ENCODE data around the gene IVL.

Gene IVL

GRCh38 chr1:152912900-152913299, 4.6 kb downstream of the IVL start:
- Histone ChIP-seq H3K4me1 (ENCODE audit: control insufficient read depth, insufficient read depth, low read length) (no peaks in the 10 kb centered on the region), H3K4me3 (ENCODE audit: insufficient read depth, low read depth, low read length) (no peak overlapping the region), H3K27ac (ENCODE audit: insufficient read depth, low read depth, low read length, poor library complexity, severe bottlenecking) (no peak overlapping the region), H3K9me3 (ENCODE audit: control insufficient read depth, low read length) (peaks cover 10% of the 10 kb centered on the region), H3K36me3 (ENCODE audit: control insufficient read depth, insufficient read depth, low read length) (no peaks in the 10 kb centered on the region), H3K27me3 (ENCODE audit: control insufficient read depth, insufficient read depth, low read length, poor library complexity, severe bottlenecking) (no peaks in the 10 kb centered on the region)
- 43 to 56% methylated on average over 5 of the region's 5 CpGs for whole genome bisulfite sequencing, 2 experiments

GRCh38 chr1:152917794-152918193, 9.4 kb downstream of the IVL start:
- no peaks in the 10 kb centered on the region for H3K4me1 ChIP-seq (ENCODE audit: control insufficient read depth, insufficient read depth, low read length)
- no peaks in the 10 kb centered on the region for H3K27me3 ChIP-seq (ENCODE audit: control insufficient read depth, insufficient read depth, low read length, poor library complexity, severe bottlenecking)
- H3K36me3 ChIP-seq (ENCODE audit: control insufficient read depth, insufficient read depth, low read length): no peaks in the 10 kb centered on the region
- H3K9me3 ChIP-seq (ENCODE audit: control insufficient read depth, low read length): no peaks in the 10 kb centered on the region
- 20 to 27% methylated on average over 2 of the region's 3 CpGs for WGBS, 2 experiments
- no peak overlapping the region for H3K27ac ChIP-seq (ENCODE audit: insufficient read depth, low read depth, low read length, poor library complexity, severe bottlenecking)
- H3K4me3 ChIP-seq (ENCODE audit: insufficient read depth, low read depth, low read length): no peak overlapping the region

GRCh38 chr1:152919071-152919470, 10.7 kb downstream of the IVL start:
- H3K27me3 ChIP-seq (ENCODE audit: control insufficient read depth, insufficient read depth, low read length, poor library complexity, severe bottlenecking): no peaks in the 10 kb centered on the region
- peaks cover 2% of the 10 kb centered on the region for H3K9me3 ChIP-seq (ENCODE audit: control insufficient read depth, low read length)
- no peaks in the 10 kb centered on the region for H3K4me1 ChIP-seq (ENCODE audit: control insufficient read depth, insufficient read depth, low read length)
- H3K36me3 ChIP-seq (ENCODE audit: control insufficient read depth, insufficient read depth, low read length): no peaks in the 10 kb centered on the region
- H3K27ac ChIP-seq (ENCODE audit: insufficient read depth, low read depth, low read length, poor library complexity, severe bottlenecking): no peak overlapping the region
- H3K4me3 ChIP-seq (ENCODE audit: insufficient read depth, low read depth, low read length): no peak overlapping the region

GRCh38 chr1:152924191-152924590, 15.8 kb downstream of the IVL start:
- WGBS, 2 experiments: 73 to 81% methylated on average over 2 of the region's 2 CpGs

GRCh38 chr1:152926091-152926490, 17.7 kb downstream of the IVL start:
- Histone ChIP-seq H3K27me3 (ENCODE audit: control insufficient read depth, insufficient read depth, low read length, poor library complexity, severe bottlenecking) (no peaks in the 10 kb centered on the region), H3K36me3 (ENCODE audit: control insufficient read depth, insufficient read depth, low read length) (no peaks in the 10 kb centered on the region), H3K9me3 (ENCODE audit: control insufficient read depth, low read length) (peaks cover 5% of the 10 kb centered on the region), H3K4me1 (ENCODE audit: control insufficient read depth, insufficient read depth, low read length) (no peaks in the 10 kb centered on the region), H3K4me3 (ENCODE audit: insufficient read depth, low read depth, low read length) (no peak overlapping the region), H3K27ac (ENCODE audit: insufficient read depth, low read depth, low read length, poor library complexity, severe bottlenecking) (no peak overlapping the region)
- 67 to 71% methylated on average over 3 of the region's 3 CpGs for WGBS, 2 experiments

More at GRCh38 chr1:152924191-152924590, 15.8 kb downstream of the IVL start:
- Histone ChIP-seq H3K36me3 (ENCODE audit: control insufficient read depth, insufficient read depth, low read length) (no peaks in the 10 kb centered on the region), H3K9me3 (ENCODE audit: control insufficient read depth, low read length) (peaks cover 5% of the 10 kb centered on the region), H3K27ac (ENCODE audit: insufficient read depth, low read depth, low read length, poor library complexity, severe bottlenecking) (no peak overlapping the region), H3K27me3 (ENCODE audit: control insufficient read depth, insufficient read depth, low read length, poor library complexity, severe bottlenecking) (no peaks in the 10 kb centered on the region), H3K4me1 (ENCODE audit: control insufficient read depth, insufficient read depth, low read length) (no peaks in the 10 kb centered on the region), H3K4me3 (ENCODE audit: insufficient read depth, low read depth, low read length) (no peak overlapping the region)

GRCh38 chr1:152928671-152929070, 20.3 kb downstream of the IVL start:
- Histone ChIP-seq H3K9me3 (ENCODE audit: control insufficient read depth, low read length) (peaks cover 5% of the 10 kb centered on the region), H3K27ac (ENCODE audit: insufficient read depth, low read depth, low read length, poor library complexity, severe bottlenecking) (no peak overlapping the region), H3K36me3 (ENCODE audit: control insufficient read depth, insufficient read depth, low read length) (no peaks in the 10 kb centered on the region), H3K27me3 (ENCODE audit: control insufficient read depth, insufficient read depth, low read length, poor library complexity, severe bottlenecking) (no peaks in the 10 kb centered on the region), H3K4me3 (ENCODE audit: insufficient read depth, low read depth, low read length) (no peak overlapping the region), H3K4me1 (ENCODE audit: control insufficient read depth, insufficient read depth, low read length) (no peaks in the 10 kb centered on the region)
- 84 to 97% methylated on average over 3 of the region's 3 CpGs for WGBS, 2 experiments

GRCh38 chr1:152932170-152932811, 23.9 kb downstream of the IVL start:
- 59 to 70% methylated on average over 4 of the region's 4 CpGs for WGBS, 2 experiments

GRCh38 chr1:152933196-152933595, 24.9 kb downstream of the IVL start:
- no peaks in the 10 kb centered on the region for H3K27me3 ChIP-seq (ENCODE audit: control insufficient read depth, insufficient read depth, low read length, poor library complexity, severe bottlenecking)
- WGBS, 2 experiments: 58 to 60% methylated on average over 2 of the region's 2 CpGs

More at GRCh38 chr1:152932170-152932811, 23.9 kb downstream of the IVL start:
- H3K27me3 ChIP-seq (ENCODE audit: control insufficient read depth, insufficient read depth, low read length, poor library complexity, severe bottlenecking): no peaks in the 10 kb centered on the region
- no peak overlapping the region for H3K4me3 ChIP-seq (ENCODE audit: insufficient read depth, low read depth, low read length)
- H3K9me3 ChIP-seq (ENCODE audit: control insufficient read depth, low read length): no peaks in the 10 kb centered on the region
- H3K36me3 ChIP-seq (ENCODE audit: control insufficient read depth, insufficient read depth, low read length): no peaks in the 10 kb centered on the region
- H3K4me1 ChIP-seq (ENCODE audit: control insufficient read depth, insufficient read depth, low read length): no peaks in the 10 kb centered on the region
- no peak overlapping the region for H3K27ac ChIP-seq (ENCODE audit: insufficient read depth, low read depth, low read length, poor library complexity, severe bottlenecking)

GRCh38 chr1:152940614-152941013, 32.3 kb downstream of the IVL start:
- Histone ChIP-seq H3K27ac (ENCODE audit: insufficient read depth, low read depth, low read length, poor library complexity, severe bottlenecking) (no peak overlapping the region), H3K4me3 (ENCODE audit: insufficient read depth, low read depth, low read length) (no peak overlapping the region), H3K4me1 (ENCODE audit: control insufficient read depth, insufficient read depth, low read length) (no peaks in the 10 kb centered on the region), H3K27me3 (ENCODE audit: control insufficient read depth, insufficient read depth, low read length, poor library complexity, severe bottlenecking) (no peaks in the 10 kb centered on the region), H3K9me3 (ENCODE audit: control insufficient read depth, low read length) (no peaks in the 10 kb centered on the region), H3K36me3 (ENCODE audit: control insufficient read depth, insufficient read depth, low read length) (no peaks in the 10 kb centered on the region)
- WGBS, 2 experiments: 76 to 86% methylated on average over 1 of the region's 1 CpG

More at GRCh38 chr1:152933196-152933595, 24.9 kb downstream of the IVL start:
- Histone ChIP-seq H3K9me3 (ENCODE audit: control insufficient read depth, low read length) (no peaks in the 10 kb centered on the region), H3K4me1 (ENCODE audit: control insufficient read depth, insufficient read depth, low read length) (no peaks in the 10 kb centered on the region), H3K27ac (ENCODE audit: insufficient read depth, low read depth, low read length, poor library complexity, severe bottlenecking) (no peak overlapping the region), H3K36me3 (ENCODE audit: control insufficient read depth, insufficient read depth, low read length) (no peaks in the 10 kb centered on the region), H3K4me3 (ENCODE audit: insufficient read depth, low read depth, low read length) (no peak overlapping the region)

- WGBS, 2 experiments: 72 to 74% methylated on average over 8 of the region's 8 CpGs
- H3K27ac ChIP-seq (ENCODE audit: insufficient read depth, low read depth, low read length, poor library complexity, severe bottlenecking): no peak overlapping the region
- H3K36me3 ChIP-seq (ENCODE audit: control insufficient read depth, insufficient read depth, low read length): no peaks in the 10 kb centered on the region
- H3K27me3 ChIP-seq (ENCODE audit: control insufficient read depth, insufficient read depth, low read length, poor library complexity, severe bottlenecking): no peaks in the 10 kb centered on the region
- H3K4me3 ChIP-seq (ENCODE audit: insufficient read depth, low read depth, low read length): no peak overlapping the region
- H3K4me1 ChIP-seq (ENCODE audit: control insufficient read depth, insufficient read depth, low read length): no peaks in the 10 kb centered on the region
- H3K9me3 ChIP-seq (ENCODE audit: control insufficient read depth, low read length): no peaks in the 10 kb centered on the region
These were observed 32.8 kb downstream of the IVL start for GRCh38 chr1:152941037-152941711.

Measured in ectodermal cell (in vitro differentiated cells).